HepG2 (cell line): ENCODE measurements around the gene NUP214. TPM values are rescaled to one million over a fixed set of nuclear protein-coding genes. Genes with fewer than 3 reads are reported as not detected.

Source experiments
- ATAC-seq: fragments of 200-7000 bp; cut with Tn5 transposase; 3 replicates; pipeline ENCODE4 v1.9.1; 2020; ENCODE audit warnings: mild to moderate bottlenecking, moderate library complexity
- BruUV-seq: library from RNA; stranded (reverse); fragments of 400-500 nt; replicated peaks from 2 replicates; lab custom pipeline; 2021; lab: Mats Ljungman, UMichigan
- CTCF ChIA-PET: fragments of 300-600 bp; formaldehyde crosslinking; extraction: SDS; loops from one replicate; lab custom pipeline; 2021; ENCODE audit warnings: low total read pairs, inconsistent platforms, low intra/inter-chr PET ratio; lab: Yijun Ruan, JAX
- POLR2A ChIA-PET: fragments of 350-600 bp; sonication (Branson Sonifier 250); formaldehyde crosslinking; loops from one replicate; lab custom pipeline; 2020; ENCODE audit warnings: antibody characterized with exemption, inconsistent platforms; lab: Yijun Ruan, JAX
- DNase-seq: peaks from one replicate; pipeline ENCODE4 v3.0.0-alpha.2; 2015; ENCODE audit warnings: low spot score
- FAIRE-seq: peaks from 3 replicates; lab custom pipeline; 2011; peaks lifted over from hg19 to GRCh38; lab: Jason Lieb, UNC
- H2AFZ ChIP-seq: one replicate; pipeline ENCODE4 v1.6.1; 2011; ENCODE audit warnings: low read length, inconsistent platforms
- H3K27ac ChIP-seq: fragments of 300-600 bp; 3 replicates; pipeline ENCODE4 v1.8.0; 2011; ENCODE audit warnings: mixed run types, mild to moderate bottlenecking, mixed read lengths, low read length, inconsistent platforms; ENCODE audit not compliant: insufficient read depth; ENCODE audit errors: extremely low read length
- H3K27me3 ChIP-seq, 2 experiments: fragments of 200-600 bp in 1 of 2; 2 replicates in 1 of 2; 3 replicates in 1 of 2; pipeline versions ENCODE4 v1.6.0 to v1.8.0; 2011; ENCODE audit warnings: low read length in 2 of 2, mild to moderate bottlenecking in 2 of 2, moderate library complexity in 2 of 2, inconsistent platforms in 1 of 2; ENCODE audit not compliant: insufficient read depth in 2 of 2, control insufficient read depth in 1 of 2
- H3K36me3 ChIP-seq, 2 experiments: fragments of 200-600 bp in 1 of 2; replicated peaks in 1 of 2; 2 replicates in 1 of 2; 3 replicates in 1 of 2; pipeline versions ENCODE4 v1.5.1 to v1.8.0; 2011; ENCODE audit warnings: low read length in 2 of 2, inconsistent platforms in 1 of 2; ENCODE audit not compliant: insufficient read depth in 2 of 2, control insufficient read depth in 1 of 2
- H3K4me1 ChIP-seq: 2 replicates; pipeline ENCODE4 v1.5.1; 2012; ENCODE audit warnings: low read length, inconsistent platforms; ENCODE audit not compliant: insufficient read depth
- H3K4me2 ChIP-seq: 2 replicates; pipeline ENCODE4 v1.6.0; 2011; ENCODE audit warnings: low read depth, low read length, inconsistent platforms
- H3K4me3 ChIP-seq, 3 experiments: fragments of 200-600 bp in 1 of 3; sonication (generic), shearing (Covaris generic) in 1 of 3; replicated peaks in 1 of 3; 2 replicates each; pipeline ENCODE4 v1.5.1; 2011 to 2016; ENCODE audit warnings: low read length in 3 of 3, inconsistent platforms in 2 of 3, low read depth in 2 of 3, mild to moderate bottlenecking in 2 of 3, control low read depth in 1 of 3, mixed read lengths in 1 of 3; ENCODE audit not compliant: insufficient read depth in 1 of 3
- H3K79me2 ChIP-seq: one replicate; pipeline ENCODE4 v1.6.1; 2011; ENCODE audit warnings: low read length, inconsistent platforms; ENCODE audit not compliant: insufficient read depth
- H3K9ac ChIP-seq: 2 replicates; pipeline ENCODE4 v1.6.0; 2011; ENCODE audit warnings: mild to moderate bottlenecking, low read depth, low read length, inconsistent platforms; ENCODE audit not compliant: insufficient read depth
- H3K9me3 ChIP-seq: 2 replicates; pipeline ENCODE4 v1.5.1; 2012; ENCODE audit warnings: mild to moderate bottlenecking, low read length
- H4K20me1 ChIP-seq: 2 replicates; pipeline ENCODE4 v1.6.0; 2011; ENCODE audit warnings: inconsistent platforms, mild to moderate bottlenecking, low read length, moderate library complexity; ENCODE audit not compliant: insufficient read depth
- AHR ChIP-seq: IDR thresholded peaks from 2 replicates; pipeline ENCODE4 v1.6.1; 2018; ENCODE audit warnings: missing genetic modification reagents, missing compliant biosample characterization
- ELF3 ChIP-seq: IDR thresholded peaks from 2 replicates; pipeline ENCODE4 v1.6.1; 2016; ENCODE audit warnings: missing genetic modification reagents, missing compliant biosample characterization
- FOSL1 ChIP-seq: sonication (generic); formaldehyde crosslinking; IDR thresholded peaks from 2 replicates; pipeline ENCODE4 v1.9.0; 2021; ENCODE audit warnings: missing genetic modification reagents, borderline replicate concordance
- IRF1 ChIP-seq: sonication (generic); formaldehyde crosslinking; IDR thresholded peaks from 2 replicates; pipeline ENCODE4 v1.4.0; 2020; ENCODE audit warnings: low read depth, mild to moderate bottlenecking, missing genetic modification reagents
- MTA1 ChIP-seq: sonication (generic); formaldehyde crosslinking; IDR thresholded peaks from 2 replicates; pipeline ENCODE4 v1.4.0; 2020; ENCODE audit warnings: missing genetic modification reagents, mild to moderate bottlenecking, borderline replicate concordance
- PCBP2 ChIP-seq: fragments of 200-400 bp; formaldehyde crosslinking; optimal IDR thresholded peaks from 2 replicates; pipeline ENCODE3; 2018; ENCODE audit warnings: low read length, low read depth; ENCODE audit not compliant: poor library complexity, severe bottlenecking
- REXO4 ChIP-seq: sonication (generic); formaldehyde crosslinking; IDR thresholded peaks from 2 replicates; pipeline ENCODE4 v1.8.0; 2022; ENCODE audit warnings: missing genetic modification reagents, mild to moderate bottlenecking, borderline replicate concordance
- SALL1 ChIP-seq: sonication (generic); formaldehyde crosslinking; IDR thresholded peaks from 2 replicates; pipeline ENCODE4 v1.8.0; 2022; ENCODE audit warnings: mild to moderate bottlenecking, missing genetic modification reagents
- SOX6 ChIP-seq, 2 experiments: fragments of 450-650 bp in 1 of 2; sonication (generic) in 1 of 2; formaldehyde crosslinking in 1 of 2; IDR thresholded peaks; 2 replicates each; pipeline versions ENCODE4 v1.4.0 to v1.6.1; 2017 to 2020; ENCODE audit warnings: antibody characterized with exemption in 1 of 2, mild to moderate bottlenecking in 1 of 2, missing genetic modification reagents in 1 of 2
- ZKSCAN8 ChIP-seq: IDR thresholded peaks from 2 replicates; pipeline ENCODE4 v1.6.1; 2016; ENCODE audit warnings: borderline replicate concordance, missing genetic modification reagents, missing compliant biosample characterization
- ZNF292 ChIP-seq: sonication (generic); formaldehyde crosslinking; IDR thresholded peaks from 2 replicates; pipeline ENCODE4 v1.8.1; 2022; ENCODE audit warnings: mild to moderate bottlenecking, low read depth, missing genetic modification reagents, borderline replicate concordance
- ZNF343 ChIP-seq: sonication (generic); formaldehyde crosslinking; IDR thresholded peaks from 2 replicates; pipeline ENCODE4 v1.4.0; 2020; ENCODE audit warnings: mild to moderate bottlenecking, missing genetic modification reagents
- ZNF644 ChIP-seq: IDR thresholded peaks from 2 replicates; pipeline ENCODE4 v1.6.1; 2016; ENCODE audit warnings: low read depth
- ZNF781 ChIP-seq: sonication (generic); formaldehyde crosslinking; IDR thresholded peaks from 2 replicates; pipeline ENCODE4 v1.5.1; 2020; ENCODE audit warnings: borderline replicate concordance, mild to moderate bottlenecking, missing genetic modification reagents; ENCODE audit errors: not compliant biosample characterization
- WGBS: methylation state at CpG from one replicate; pipeline ENCODE4 v1.1.6; 2017; ENCODE audit warnings: low lambda C conversion rate; 5-methylcytosine and 5-hydroxymethylcytosine counted together
- in situ Hi-C: cut with HindIII; loops from 2 replicates; pipeline ENCODE4 v1.10.0; 2017; ENCODE audit warnings: low pct_unique_long_range_greater_than_20kb; ENCODE audit not compliant: extremely low pct_ligation_motif_present
- intact Hi-C: fragments of 100-400 bp; cut with micrococcal nuclease; formaldehyde crosslinking; loops from one replicate; pipeline ENCODE4 v1.10.0; 2022; ENCODE audit not compliant: unreplicated experiment
- polyA plus RNA-seq, 8 experiments: library from polyadenylated mRNA; depleted of rRNA in 3 of 8; stranded (reverse) in 7 of 8; unstranded in 1 of 8; fragments of >200 nt; fragmentation: Illumina TruSeq in 4 of 8; extraction: Trizol in 4 of 8; gene quantifications; 2 replicates each; pipeline versions ENCODE4 v1.2.1 to v1.2.3, GENCODE V29; 2011 to 2016; ENCODE audit warnings: low read depth in 4 of 8, missing spikeins in 1 of 8, mixed read lengths in 1 of 8; ENCODE audit not compliant: insufficient read depth in 1 of 8
- total RNA-seq, 5 experiments: library from RNA; depleted of rRNA; stranded (reverse); fragments of >200 nt; fragmentation: Illumina TruSeq; extraction: Trizol; gene quantifications; 2 replicates each; pipeline ENCODE4 v1.2.3, GENCODE V29; 2016; ENCODE audit warnings: low read depth in 1 of 5

The NUP214 gene
- total and polyA plus RNA-seq, 2 of the 13 experiments (the other 11 are each of a cell fraction or from before 2014, with no cell fraction given): 8.4 to 16.0 TPM

- in situ Hi-C loops: no loop called here
- intact Hi-C loops: no loop called here
- POLR2A ChIA-PET: no interaction called here
- Histone ChIP-seq H3K9ac (no peak overlapping the region), H3K79me2 (peaks cover 2% of the 10 kb centered on the region), H3K4me3 (no peak overlapping the region), H3K36me3 (peaks cover 6 to 60% of the 10 kb centered on the region in 2 experiments), H3K9me3 (no peaks in the 10 kb centered on the region), H3K27me3 (no peaks in the 10 kb centered on the region), H3K27ac (no peak overlapping the region), H3K4me1 (no peaks in the 10 kb centered on the region), H4K20me1 (peaks cover 4% of the 10 kb centered on the region; the same call in 1 of the 2 replicates), H3K4me2 (no peak overlapping the region), H2AFZ (no peak overlapping the region)
- ATAC-seq: no peak
- DNase-seq: no peak
- TF ChIP-seq REXO4 (no peak), FOSL1 (no peak), ZNF644 (no peak), ZNF292 (CRISPR knock-in tag) (no peak), ZNF343 (CRISPR knock-in tag) (no peak), IRF1 (CRISPR knock-in tag) (no peak), AHR (CRISPR knock-in tag) (no peak), SOX6 (IDR thresholded peaks at IDR 0.05) (no peak), SOX6 (CRISPR knock-in tag; IDR thresholded peaks at IDR 0.05) (no peak), ZNF781 (CRISPR knock-in tag) (no peak), SALL1 (CRISPR knock-in tag) (no peak), PCBP2 (no peak), ELF3 (no peak), ZKSCAN8 (no peak), MTA1 (CRISPR knock-in tag) (no peak)
- no TSS peak for BruUV-seq
- no peak for FAIRE-seq
- CTCF ChIA-PET: no interaction called here
- WGBS: 98% methylated on average over 7 of the region's 7 CpGs
Observed at GRCh38 chr9:131169563-131170240, 44.3 kb downstream of the NUP214 start.
